GM18526 (cell line): ENCODE data around the gene TAF3.

ENCODE experiments used
- POLR2A ChIP-seq: IDR thresholded peaks from 3 replicates; pipeline ENCODE4 v1.6.1; 2011; ENCODE audit not compliant: insufficient read length; ENCODE audit errors: extremely low read depth

Gene TAF3

DNA sequence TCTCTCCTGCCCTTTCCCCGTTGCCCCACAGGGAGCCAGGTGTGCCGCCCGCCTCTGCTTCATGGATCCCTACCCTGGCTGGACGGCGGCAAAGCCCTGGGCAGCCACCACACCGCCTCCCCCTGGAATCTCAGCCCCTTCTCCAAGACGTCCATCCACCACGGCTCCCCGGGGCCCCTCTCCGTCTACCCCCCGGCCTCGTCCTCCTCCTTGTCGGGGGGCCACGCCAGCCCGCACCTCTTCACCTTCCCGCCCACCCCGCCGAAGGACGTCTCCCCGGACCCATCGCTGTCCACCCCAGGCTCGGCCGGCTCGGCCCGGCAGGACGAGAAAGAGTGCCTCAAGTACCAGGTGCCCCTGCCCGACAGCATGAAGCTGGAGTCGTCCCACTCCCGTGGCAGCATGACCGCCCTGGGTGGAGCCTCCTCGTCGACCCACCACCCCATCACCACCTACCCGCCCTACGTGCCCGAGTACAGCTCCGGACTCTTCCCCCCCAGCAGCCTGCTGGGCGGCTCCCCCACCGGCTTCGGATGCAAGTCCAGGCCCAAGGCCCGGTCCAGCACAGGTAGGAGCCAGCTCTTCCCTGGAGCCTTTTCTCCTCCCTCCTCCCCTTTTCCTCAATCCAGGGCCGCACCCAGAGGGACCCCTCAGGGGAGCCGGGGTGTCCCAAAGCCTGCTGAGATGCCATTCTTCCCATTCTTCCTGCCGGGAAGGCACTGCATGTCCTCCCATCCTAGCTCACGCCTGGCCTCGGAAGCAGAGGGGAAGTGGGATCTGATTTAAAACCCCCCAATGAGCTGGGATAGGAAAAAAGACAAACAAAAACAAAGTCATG lies 240.2 kb downstream of the TAF3 start:
- TF ChIP-seq POLR2A = no peak

DNA sequence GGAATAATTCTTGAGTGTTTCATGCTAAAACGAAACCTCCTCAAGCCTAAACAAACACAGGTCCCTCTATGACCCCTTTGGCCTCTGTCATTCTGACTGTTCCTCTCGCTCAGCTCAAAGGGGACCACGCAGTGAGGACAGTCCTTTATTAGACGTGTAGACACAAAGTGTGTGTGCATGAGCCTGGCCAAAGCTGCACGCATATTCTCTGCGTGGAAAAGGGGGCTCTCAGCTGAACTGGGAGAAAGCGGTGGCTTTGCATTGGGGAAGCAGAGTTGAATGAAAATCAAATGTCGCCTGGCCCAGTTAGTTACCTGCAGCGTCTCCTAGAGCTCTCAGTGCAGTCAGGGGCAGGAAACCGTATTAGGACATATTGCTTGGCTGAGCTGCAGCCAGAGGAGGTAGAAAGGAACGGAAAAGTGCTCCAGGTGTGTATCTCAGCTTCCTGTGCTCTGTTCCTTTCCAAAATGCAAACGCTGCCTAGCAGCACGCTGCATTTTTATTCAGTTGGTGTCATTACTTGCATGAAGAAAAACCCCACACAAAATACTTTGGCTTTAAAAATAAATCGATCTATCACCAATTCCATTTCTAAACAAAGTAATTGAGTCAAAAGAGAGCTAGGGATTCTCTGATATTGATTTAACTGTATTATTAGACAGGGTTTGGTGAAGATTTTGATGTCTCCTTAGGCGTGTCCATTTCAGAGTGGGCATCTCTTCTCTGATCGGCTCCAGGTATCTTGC lies 241.1 kb downstream of the TAF3 start:
- no peak for TF ChIP-seq POLR2A

DNA sequence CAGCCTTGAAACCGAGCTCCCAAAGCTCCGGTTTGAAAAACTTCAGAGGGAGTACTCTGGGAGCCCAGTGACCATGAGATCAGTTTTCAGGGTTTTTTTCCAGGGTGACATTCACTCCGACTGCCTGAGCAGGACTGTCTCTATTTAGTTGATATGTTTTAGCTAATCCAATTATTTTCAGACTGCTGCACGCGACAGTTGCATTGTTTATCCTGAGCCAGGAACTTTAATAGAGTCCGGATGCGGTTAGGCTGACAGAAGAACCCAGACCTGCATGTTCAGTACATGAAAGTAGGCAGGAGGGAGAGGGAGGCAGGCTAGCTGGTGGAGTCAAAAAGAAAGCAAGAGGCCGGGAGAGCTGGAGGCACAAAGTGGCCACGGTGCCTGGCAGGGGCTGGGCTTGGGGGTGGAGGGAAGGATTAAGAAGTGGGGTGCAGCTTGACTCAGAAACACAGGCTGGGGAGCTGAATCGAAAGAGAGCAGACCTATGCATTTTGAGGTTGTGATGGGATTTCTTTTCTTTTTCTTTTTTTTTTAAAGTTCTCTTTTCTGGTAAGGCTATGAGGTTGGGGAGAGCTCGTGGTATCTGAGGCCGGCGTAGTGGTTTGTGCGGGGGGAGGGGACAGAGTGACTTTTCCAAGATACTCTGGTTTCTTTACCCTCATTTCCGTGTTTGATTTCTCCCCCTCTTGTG lies 241.9 kb downstream of the TAF3 start:
- TF ChIP-seq POLR2A = no peak

DNA sequence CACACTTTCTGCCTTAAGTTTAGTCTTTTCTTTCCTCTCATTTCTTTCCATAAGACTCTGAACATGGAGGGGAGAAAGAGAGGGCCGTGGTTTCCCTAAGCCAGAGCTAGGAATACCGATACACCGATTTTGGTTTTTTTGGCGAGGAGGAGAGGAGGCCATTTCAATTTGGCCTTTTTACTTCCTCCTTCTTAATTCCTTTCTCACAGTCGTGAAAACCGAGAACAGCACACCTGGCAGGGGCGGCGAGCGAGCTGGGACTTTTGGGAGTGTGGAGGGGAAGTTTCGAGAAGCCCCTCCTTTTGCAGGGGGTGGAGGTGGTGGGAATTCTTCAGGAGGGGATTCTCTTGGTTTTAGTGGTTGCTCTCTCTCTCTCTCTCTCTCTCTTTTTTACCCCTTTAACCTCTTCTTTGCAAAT lies 242.4 kb downstream of the TAF3 start:
- no peak for TF ChIP-seq POLR2A

DNA sequence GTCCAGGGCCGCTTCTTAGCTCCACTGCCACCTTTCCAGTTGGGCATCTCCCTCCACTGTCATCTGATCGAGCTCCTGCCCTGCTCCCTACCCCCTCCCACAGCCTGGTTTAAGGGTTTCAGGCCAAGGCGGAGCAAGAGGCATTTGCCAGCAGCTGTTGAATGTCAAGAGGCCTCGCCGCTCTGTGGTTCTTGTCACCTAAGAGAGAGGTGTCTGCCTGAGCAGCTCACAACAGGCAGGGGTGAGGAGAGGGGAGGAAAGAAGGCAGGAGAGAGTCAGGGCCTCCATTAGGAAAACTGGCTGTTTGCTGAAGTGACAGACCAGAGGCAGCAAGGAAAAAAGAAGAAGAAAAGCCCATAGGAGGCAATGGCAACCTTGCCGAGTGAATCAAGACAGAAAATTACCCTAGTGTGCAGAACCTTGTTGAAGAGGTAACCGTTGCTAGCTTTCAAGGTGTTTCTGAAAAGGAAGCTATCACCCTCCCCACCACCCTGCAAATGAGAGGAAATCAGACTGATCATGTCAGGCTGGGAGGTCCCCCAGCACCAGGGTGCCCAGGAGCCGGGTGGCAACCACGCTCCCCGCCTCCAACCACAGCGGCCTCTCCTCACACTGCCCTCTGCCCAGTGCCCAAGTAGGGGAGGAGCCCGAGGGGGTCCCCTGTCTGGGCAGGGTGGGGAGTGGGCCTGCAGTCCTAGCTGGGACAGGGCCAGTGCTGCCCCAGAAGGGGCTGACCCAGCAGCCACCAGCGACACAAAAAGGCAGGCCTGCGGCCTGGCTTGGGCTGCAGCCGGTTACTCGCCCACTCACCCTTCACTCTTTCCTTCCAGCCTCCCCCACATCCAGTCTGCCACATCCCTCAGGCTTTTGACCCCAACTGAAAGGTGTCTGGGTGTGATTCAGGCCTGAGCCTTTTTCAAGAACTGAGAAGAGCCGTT lies 243.2 kb downstream of the TAF3 start:
- no peak for TF ChIP-seq POLR2A

DNA sequence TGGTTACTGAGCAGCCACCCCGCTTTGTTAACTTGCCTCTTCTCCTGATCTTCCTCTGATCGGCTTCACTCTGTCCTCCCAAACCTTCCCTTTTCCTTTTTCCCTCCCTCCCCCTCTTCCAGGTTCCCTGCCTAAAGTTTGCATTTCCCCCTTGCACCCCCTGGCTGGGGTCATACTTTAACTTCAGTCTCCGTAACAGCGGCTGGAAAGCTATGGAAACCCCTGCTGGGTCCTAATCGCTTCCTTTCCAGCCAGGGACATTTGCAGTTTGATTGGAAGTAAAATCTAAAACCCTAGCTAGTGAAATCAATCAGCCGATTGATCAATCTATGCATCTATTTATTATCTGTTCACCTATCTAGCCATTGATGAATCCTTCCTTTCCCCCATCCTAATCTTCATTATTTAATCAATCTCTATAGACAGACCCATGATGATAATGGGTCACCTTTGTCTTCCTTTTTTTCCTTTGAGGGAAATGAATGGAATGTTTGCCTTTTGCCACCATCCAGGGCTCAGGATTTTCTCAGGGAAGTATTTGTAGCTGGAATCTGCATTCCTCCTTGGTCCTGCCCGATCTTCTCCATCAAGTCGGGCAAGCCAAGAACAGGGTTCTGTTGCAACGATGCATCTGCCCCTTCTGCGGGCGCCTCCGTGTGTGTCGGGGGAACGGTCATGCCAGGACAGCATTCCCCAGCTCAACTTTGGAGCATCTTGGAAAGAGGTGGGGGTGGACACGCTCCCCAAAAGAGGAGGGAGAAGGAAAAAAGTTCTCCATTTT lies 245.0 kb downstream of the TAF3 start:
- no peak for TF ChIP-seq POLR2A

DNA sequence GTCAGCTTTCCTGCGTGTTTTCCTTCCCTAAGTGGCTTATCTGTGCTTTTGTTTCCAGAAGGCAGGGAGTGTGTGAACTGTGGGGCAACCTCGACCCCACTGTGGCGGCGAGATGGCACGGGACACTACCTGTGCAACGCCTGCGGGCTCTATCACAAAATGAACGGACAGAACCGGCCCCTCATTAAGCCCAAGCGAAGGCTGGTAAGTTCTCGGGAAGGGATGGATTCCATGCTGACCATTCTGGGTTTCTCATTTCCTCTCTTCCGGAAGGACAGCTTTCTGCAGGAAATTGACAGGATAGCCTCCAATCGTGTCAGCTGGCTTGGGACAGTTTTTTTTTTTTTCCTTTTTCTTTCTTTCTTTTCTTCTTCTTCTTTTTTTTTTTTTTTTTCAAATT lies 245.6 kb downstream of the TAF3 start:
- TF ChIP-seq POLR2A = no peak

DNA sequence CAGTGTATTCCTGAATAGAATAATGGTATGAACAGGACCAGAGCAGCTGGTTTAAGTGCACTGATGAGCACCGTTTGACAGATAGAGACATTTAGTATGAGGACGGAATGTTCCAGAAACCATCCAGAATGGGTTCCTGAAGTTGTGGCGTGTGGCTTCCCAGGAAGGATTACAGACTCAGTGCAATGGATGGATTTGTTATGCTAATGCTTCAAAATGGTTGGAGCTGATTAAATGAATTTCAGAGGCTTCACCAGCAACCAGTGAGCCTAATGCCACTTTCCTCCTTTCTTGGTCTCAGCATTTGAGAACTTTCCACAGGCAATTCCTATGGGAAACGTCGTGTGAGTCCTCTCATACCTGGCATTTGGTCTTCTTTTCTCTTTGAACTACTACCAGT lies 246.1 kb downstream of the TAF3 start:
- no peak for TF ChIP-seq POLR2A

DNA sequence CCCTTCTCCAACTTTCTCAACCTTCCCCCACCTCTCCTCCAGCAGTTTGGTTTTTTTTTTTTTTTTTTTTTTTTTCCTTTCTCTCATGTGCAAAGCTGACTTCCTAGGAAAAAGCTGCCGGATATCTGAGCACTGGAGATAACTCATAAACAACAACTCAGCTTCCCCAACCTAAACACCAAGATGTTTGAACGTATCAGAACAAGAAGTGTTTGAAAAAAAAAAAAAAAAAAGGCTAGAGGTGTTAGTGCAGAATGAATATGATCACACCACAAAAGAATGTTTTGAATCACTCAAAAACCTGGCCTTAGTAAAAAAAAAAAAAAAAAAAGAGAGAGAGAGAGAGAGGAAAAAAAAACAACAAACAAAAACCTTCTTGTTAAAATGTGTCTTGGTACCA lies 247.3 kb downstream of the TAF3 start:
- TF ChIP-seq POLR2A = no peak

DNA sequence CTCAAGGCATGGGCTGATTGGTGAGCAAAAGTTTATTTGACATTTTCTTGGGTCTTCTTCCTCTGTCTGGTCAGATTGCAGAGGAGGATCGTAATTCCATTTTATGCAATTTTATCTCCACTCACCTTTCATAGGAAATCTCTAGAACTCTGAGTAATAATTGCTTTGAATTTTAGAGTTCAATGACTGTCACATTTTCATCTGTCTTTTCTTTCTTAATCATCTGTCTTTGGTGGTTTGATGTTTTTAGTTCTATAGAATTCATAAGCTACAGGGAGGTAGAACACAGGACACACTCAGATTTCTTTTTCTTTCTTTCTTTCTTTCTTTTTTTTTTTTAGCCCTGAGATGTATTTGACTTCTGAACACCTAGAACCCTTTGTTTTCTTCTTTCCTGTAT lies 247.8 kb downstream of the TAF3 start:
- no peak for TF ChIP-seq POLR2A
